ENCODE results near the gene NUDT22.
"Not testable (repeated sequence)": the region's sequence is repeated elsewhere in the genome, so short reads cannot be mapped to it uniquely, and the experiment has no call there.

NUDT22 gene

GRCh38 chr11:64243236-64243854 is 17.3 kb downstream of the NUDT22 start:
- no peak for DNase-seq (ENCODE audit: low spot score)

GRCh38 chr11:64244107-64244506 is 18.0 kb downstream of the NUDT22 start:
- no peak for DNase-seq (ENCODE audit: low spot score)

DNA sequence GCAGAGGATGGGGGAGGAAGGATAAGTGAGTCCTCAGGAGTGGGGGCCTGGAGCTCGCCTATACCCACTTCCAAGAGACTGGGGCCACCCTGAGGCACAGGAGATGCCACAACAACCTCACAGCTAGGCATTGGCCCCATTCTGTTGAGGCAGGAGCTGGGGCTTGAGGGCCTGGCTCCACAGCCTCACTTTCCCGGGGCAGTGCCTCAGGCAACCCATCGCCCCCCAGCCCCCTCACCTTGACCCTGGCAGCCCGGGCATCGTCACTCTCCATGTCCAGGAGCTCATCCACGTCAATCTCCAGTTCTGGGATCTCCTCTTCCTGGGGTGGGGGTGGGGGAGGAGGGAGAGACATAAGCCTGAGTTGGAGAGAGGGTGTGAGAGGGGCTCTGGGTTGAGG is 18.9 kb downstream of the NUDT22 start:
- no peak for DNase-seq (ENCODE audit: low spot score)

DNA sequence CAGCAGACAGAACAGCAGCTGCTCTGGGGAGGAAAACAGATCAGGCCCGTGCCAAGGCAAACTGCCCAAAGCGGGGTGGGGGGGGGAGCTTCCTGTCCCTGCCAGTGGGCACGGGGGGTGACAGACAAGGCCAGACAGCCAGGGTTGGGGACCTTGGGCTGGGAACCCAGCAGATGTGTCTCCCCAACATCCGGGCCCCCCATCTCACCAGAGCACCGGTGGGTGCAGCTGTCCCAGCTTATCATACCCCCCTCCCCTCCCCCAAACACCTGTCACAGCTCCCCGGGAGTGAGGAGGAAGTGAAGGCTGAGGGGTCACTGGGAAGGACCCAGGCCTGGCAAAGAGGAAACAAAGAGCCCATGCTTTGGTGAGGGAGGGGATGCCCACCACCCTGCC is 19.3 kb downstream of the NUDT22 start:
- DNase-seq (ENCODE audit: low spot score): no peak

- DNase-seq (ENCODE audit: low spot score): no peak
Measured at GRCh38 chr11:64245797-64246620, 19.9 kb downstream of the NUDT22 start.

GRCh38 chr11:64246621-64246870 is 20.5 kb downstream of the NUDT22 start:
- DNase-seq (ENCODE audit: low spot score): not testable (repeated sequence)

- DNase-seq (ENCODE audit: low spot score): peak; percentile 75
Measured at GRCh38 chr11:64246871-64247728, 21.0 kb downstream of the NUDT22 start, which contains the start of gene PPP1R14B. Gene PPP1R14B, minus strand, starts transcription at chr11:64246943. Its CDS starts 270 bp downstream, at chr11:64246673.

GRCh38 chr11:64247729-64248531 is 21.9 kb downstream of the NUDT22 start:
- DNase-seq (ENCODE audit: low spot score): no peak

DNA sequence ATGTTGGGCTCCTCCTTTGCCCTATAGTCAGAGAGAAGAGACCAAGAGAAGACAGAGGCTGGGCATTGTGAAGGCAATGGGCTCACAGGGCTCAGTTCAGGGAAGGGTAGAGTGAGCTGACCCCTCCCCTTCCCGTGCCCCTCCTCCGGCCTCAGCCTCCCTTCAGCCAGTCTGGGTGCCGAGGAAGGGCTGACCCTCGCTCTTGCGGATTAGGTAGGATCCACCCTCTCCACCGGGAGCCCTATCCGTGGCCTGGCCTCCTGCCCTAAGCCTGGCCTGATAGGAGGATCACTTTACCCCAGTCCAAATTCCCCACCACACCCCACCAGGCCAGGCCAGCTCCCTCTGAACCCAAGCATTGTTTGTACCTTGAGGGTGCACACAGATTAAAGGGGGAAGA is 22.5 kb downstream of the NUDT22 start:
- no peak for DNase-seq (ENCODE audit: low spot score)

- DNase-seq (ENCODE audit: low spot score): no peak
Measured at GRCh38 chr11:64249038-64249437, 23.0 kb downstream of the NUDT22 start.

DNA sequence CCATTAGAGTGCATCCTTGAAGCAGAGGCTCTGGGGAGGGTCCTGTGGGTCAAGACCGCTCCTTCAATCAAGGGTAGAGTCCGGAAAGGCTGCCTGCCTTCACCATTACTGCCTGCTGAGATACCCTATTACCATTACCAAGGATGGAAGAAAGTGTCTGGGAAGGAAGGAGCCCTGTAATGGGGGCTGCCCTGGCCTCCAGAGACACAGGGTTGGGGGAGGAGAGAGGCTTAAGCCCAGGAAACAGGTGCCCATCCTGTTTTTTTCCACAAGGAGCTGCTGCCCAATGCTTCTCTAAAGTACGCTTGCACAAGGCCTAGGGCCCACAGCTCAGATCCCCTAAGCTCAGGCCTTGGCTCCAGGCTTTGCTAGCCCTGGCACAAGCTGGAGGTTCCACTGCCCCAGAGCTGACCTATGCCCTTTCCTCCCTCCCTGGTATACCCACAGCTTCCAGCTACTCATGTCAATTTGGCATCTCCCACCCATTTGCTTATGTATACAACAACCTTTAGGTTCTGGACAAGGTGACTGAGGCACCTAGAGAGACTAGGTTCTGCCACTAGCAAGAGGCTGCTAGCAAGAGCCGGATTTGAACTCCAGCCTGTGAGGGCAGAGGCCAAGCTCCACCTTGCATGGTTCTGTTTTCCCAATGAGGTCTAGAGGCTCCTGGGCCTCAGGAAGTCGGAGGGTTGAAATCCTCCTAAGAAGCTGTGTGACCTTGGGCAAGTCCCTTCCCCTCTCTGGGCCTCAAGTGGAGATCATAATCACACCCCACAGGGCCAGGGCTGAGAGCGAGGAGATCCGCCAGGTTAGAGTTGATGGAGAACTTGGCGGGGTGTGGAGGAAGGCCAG is 23.7 kb downstream of the NUDT22 start:
- DNase-seq (ENCODE audit: low spot score): no peak

- DNase-seq (ENCODE audit: low spot score): no peak
Measured at GRCh38 chr11:64250415-64251015, 24.4 kb downstream of the NUDT22 start.

DNA sequence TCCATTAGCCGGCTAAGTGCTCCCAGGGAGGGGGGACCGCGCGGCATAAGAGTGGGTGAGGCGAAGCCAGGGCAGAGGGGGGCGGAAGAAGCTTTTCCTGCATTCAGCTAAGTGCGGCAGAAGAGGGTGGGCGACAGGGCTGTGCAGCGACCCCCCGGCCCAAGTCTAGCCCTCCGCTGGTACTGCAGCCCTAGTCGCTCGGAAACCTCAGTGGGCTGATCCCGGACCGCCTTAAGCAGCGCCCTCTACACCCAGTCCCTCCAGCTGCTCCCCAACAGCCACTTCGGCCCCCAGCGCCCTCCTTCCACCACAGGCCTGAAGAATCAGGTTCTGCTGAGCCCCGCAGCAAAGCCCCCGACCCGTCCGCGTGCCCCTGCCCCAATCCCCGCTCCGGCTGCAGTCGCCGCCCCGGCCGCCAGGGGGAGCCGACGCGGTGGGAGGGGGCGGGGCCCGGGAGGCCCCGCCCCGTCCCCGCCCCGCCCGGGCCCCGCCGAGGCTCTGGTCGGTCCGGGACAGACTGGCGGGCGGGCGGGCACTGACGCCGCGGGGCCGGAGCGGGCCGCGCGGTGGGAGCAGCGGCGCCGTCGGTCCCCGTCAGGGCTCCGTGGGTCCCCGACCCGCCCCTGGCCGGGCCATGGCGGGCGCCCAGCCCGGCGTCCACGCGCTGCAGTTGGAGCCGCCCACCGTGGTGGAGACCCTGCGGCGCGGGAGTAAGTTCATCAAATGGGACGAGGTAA is 25.1 kb downstream of the NUDT22 start, which contains the start of gene PLCB3:
Gene PLCB3, plus strand, starts transcription at position 515 of the 737 bp plus-strand sequence. Its CDS starts 120 bp downstream, at position 635.
- DNase-seq (ENCODE audit: low spot score): no peak

GRCh38 chr11:64251753-64252002 is 25.6 kb downstream of the NUDT22 start:
- DNase-seq (ENCODE audit: low spot score): no peak

DNA sequence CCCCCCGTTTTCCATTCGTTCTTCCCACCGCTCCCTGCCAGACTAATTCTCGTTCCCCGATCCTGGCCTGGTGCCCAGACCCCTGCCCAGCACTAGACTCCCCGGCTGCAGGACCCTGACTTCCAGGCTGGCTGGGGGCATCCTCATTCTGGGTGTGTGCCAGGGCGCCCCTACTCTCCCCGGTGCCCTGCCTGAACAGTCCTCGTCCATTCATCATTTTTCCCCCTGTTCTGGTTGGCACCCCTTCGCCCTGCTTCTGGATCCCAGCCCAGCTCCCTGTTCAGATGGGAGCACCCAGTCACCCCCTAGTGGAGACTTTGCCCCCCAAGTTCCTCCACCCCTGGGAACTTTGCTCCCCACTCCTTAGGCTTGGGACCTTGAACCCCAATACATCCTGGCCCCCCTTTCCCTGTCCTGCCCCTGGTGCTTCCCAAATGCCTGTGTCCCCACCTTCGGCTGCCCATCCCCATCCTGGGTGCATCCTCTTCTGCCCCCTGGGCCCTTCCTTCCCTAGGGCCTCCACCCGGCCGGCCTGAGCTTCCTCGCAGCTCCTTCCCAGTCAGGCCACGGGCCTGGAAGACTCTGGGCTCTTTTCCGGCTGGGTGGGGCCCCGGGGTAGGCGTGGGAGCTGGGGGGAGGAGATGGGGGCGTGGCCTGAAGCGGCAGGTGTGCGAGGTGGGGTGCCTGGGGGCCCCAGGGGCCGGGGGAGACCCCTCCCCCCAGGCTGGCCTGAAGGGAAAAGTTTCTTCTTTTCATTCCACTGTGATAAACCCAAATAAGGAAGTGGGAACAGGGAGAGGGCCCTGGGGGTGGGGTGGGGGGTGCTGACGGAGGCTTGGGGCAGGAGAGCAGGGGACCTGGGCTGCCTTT is 26.2 kb downstream of the NUDT22 start:
- no peak for DNase-seq (ENCODE audit: low spot score)

DNA sequence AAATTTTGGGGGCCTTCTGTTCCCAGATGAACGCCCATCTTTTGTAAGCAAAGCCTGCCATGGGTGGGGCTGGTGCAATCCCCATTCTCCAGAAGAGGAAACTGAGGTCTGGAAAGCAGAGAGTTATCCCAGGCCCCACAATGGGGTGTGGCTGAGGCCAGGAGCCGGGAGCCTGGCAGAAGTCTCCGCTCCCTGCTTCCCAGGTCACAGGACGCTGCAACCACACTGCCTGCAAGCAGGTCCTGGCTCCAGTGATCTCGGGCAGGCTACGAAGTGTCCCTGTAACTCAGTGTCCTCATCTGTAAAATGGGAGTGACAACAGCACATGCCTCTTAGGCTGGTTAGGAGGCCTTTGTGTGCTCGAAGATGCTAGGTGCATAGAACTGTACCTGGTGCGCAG is 27.0 kb downstream of the NUDT22 start:
- no peak for DNase-seq (ENCODE audit: low spot score)

- no peak for DNase-seq (ENCODE audit: low spot score)
Measured at GRCh38 chr11:64253481-64253880, 27.4 kb downstream of the NUDT22 start.

GRCh38 chr11:64254326-64254725 is 28.3 kb downstream of the NUDT22 start:
- DNase-seq (ENCODE audit: low spot score): no peak
